Measurements from ENCODE around the gene RGL1.

GRCh38 chr1:183780757-183781156, 24.2 kb upstream of the RGL1 start:
- TF ChIP-seq CTCF (IDR thresholded peaks at IDR 0.05; ENCODE audit: low read length) (no peak), EZH2 (IDR thresholded peaks at IDR 0.05; ENCODE audit: borderline replicate concordance, low read length) (no peak)
